Measurements from ENCODE around the gene GABPA.

DNA sequence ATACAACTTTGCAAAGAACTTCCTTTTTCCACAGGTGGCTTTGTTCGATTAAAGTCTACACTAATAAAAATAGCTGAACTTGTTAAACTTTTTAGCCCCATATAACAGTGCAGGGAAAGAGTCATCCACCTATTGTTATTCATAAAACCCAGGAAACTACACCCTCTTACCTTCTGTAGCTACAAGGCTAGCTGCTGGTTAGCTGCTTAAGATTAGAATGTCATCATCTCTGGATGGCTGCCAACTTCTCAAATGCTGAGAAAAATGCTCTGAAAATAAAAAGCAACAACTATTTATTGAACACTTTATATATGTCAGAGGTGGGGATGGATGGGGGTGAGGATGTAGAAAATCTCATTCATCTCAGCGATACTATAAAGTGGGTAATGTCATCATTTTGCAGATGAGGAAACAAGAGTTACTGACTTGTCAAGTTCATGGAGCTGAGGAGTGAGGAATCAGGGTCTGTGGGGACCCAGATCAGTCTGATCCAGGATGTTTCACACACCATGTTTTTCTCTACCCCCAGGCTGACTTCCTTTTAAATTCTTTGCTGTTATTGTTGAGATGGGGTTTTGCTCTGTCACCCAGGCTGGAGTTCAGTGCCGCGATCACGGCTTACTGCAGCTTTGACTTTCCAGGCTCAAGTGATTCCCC is 17.2 kb upstream of the GABPA start:
- no peak for TF ChIP-seq CTCF (IDR thresholded peaks at IDR 0.05)
- no peak for TF ChIP-seq POLR2A (IDR thresholded peaks at IDR 0.05)
